GM10266 (cell line): ENCODE measurements around the gene KNDC1.
"Not testable (repeated sequence)": the region's sequence is repeated elsewhere in the genome, so short reads cannot be mapped to it uniquely, and the experiment has no call there.

ENCODE experiments used
- DNase-seq: peaks from one replicate; pipeline ENCODE4 v3.0.0; 2012; ENCODE audit errors: extremely low spot score
- TF ChIP-seq, protein P1 (sequence below): IDR thresholded peaks from 2 replicates; pipeline ENCODE4 v1.5.1; 2012; ENCODE audit warnings: mild to moderate bottlenecking, low read depth; ENCODE audit not compliant: control insufficient read depth, insufficient read depth; ENCODE audit errors: missing control alignments

The KNDC1 gene

DNA sequence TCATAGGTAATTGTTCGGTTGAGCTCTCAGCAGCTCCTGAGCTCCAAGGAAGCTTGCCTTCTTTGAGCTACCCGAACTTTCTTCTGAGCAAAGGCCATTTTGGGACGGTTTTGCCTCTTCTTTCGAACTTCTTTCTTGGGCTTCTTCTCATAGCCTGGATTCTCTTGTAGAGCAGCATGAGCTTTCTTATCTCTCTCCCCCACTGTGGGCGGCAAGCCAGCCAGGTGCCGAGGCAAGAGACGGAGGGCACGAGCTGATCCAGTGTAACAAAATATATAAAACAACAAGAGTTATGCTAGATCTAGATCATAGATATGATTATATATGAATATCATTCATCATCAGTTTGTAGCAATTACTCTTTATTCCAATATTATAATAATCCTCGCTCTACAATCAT, 16.5 kb upstream of the KNDC1 start:
- TF ChIP-seq, protein P1, sequence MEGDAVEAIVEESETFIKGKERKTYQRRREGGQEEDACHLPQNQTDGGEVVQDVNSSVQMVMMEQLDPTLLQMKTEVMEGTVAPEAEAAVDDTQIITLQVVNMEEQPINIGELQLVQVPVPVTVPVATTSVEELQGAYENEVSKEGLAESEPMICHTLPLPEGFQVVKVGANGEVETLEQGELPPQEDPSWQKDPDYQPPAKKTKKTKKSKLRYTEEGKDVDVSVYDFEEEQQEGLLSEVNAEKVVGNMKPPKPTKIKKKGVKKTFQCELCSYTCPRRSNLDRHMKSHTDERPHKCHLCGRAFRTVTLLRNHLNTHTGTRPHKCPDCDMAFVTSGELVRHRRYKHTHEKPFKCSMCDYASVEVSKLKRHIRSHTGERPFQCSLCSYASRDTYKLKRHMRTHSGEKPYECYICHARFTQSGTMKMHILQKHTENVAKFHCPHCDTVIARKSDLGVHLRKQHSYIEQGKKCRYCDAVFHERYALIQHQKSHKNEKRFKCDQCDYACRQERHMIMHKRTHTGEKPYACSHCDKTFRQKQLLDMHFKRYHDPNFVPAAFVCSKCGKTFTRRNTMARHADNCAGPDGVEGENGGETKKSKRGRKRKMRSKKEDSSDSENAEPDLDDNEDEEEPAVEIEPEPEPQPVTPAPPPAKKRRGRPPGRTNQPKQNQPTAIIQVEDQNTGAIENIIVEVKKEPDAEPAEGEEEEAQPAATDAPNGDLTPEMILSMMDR, result peak; percentile 14
- DNase-seq, result no peak

GRCh38 chr10:133144771-133145170, 15.2 kb upstream of the KNDC1 start:
- TF ChIP-seq, protein P1, result no peak
- DNase-seq, result no peak

- TF ChIP-seq, protein P1, result no peak
- no peak for DNase-seq
These were observed 9.8 kb upstream of the KNDC1 start for GRCh38 chr10:133150226-133150625.

GRCh38 chr10:133150656-133151055, 9.4 kb upstream of the KNDC1 start:
- TF ChIP-seq, protein P1, result no peak

GRCh38 chr10:133151071-133151470, 8.9 kb upstream of the KNDC1 start:
- DNase-seq, result not testable (repeated sequence)

More at GRCh38 chr10:133150656-133151055, 9.4 kb upstream of the KNDC1 start:
- no peak for DNase-seq

GRCh38 chr10:133151543-133151972, 8.5 kb upstream of the KNDC1 start:
- TF ChIP-seq, protein P1, result no peak
- no peak for DNase-seq

DNA sequence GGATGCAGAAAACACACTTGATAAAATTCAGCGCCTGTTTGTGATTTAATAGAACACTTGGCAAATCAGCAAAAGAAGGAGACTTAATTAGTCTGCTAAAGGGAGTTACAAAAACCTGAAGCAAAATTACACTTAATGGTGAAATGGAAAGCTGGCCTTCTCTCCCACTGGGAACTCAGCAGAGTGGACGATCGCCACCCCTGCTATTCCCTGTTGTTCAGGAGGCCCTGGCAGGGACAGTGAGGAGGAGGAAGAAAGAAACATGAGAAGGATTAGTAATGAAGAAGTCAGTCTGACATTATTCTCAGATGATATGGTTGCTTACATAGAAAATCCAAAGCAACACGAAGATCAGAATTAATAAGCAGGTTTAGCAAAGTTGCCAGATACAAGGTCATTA, 5.6 kb upstream of the KNDC1 start:
- no peak for DNase-seq
- TF ChIP-seq, protein P1, result no peak
